ENCODE data around the gene BEND2. TPM values are rescaled to one million over a fixed set of nuclear protein-coding genes. Genes with fewer than 3 reads are reported as not detected.

BEND2 gene
- total RNA-seq, 1 experiment from 2014 or later: not detected

GRCh38 chrX:18206657-18207056 is 14.0 kb downstream of the BEND2 start:
- H3K23ac ChIP-seq (ENCODE audit: insufficient read length, low read depth, low read length): no peak overlapping the region
- Mint-ChIP-seq H3K4me1 (no peaks in the 10 kb centered on the region), H3K27me3 (ENCODE audit: low read depth) (no peaks in the 10 kb centered on the region)

More at GRCh38 chrX:18206657-18207056, 14.0 kb downstream of the BEND2 start:
- DNase-seq: no peak
- Histone ChIP-seq H3T11ph (ENCODE audit: low read length) (no peak overlapping the region), H3K4ac (ENCODE audit: low read depth, low read length) (no peak overlapping the region), H3K27me3 (ENCODE audit: insufficient read depth, low read length) (no peaks in the 10 kb centered on the region), H4K20me1 (ENCODE audit: control insufficient read depth, insufficient read depth, insufficient read length) (no peaks in the 10 kb centered on the region), H3K79me1 (ENCODE audit: insufficient read depth, low read depth, low read length, poor library complexity, severe bottlenecking) (no peaks in the 10 kb centered on the region), H3K18ac (ENCODE audit: insufficient read length, low read depth, low read length) (no peak overlapping the region), H2BK5ac (ENCODE audit: insufficient read length, low read length) (no peak overlapping the region), H4K5ac (ENCODE audit: insufficient read length, low read depth, low read length) (no peak overlapping the region), H3K4me2 (ENCODE audit: insufficient read depth, insufficient read length, low read length) (no peak overlapping the region), H2BK20ac (ENCODE audit: low read depth, low read length, poor library complexity, severe bottlenecking) (no peak overlapping the region), H3K79me2 (ENCODE audit: insufficient read depth, low read length) (no peaks in the 10 kb centered on the region), H4K8ac (replicated peaks; ENCODE audit: insufficient read length, low read depth, low read length) (no peak overlapping the region), H3K14ac (ENCODE audit: insufficient read depth, low read length) (no peak overlapping the region), H3K9ac (ENCODE audit: extremely low read depth, insufficient read length, low read length) (no peak overlapping the region), H2AFZ (ENCODE audit: low read length) (no peak overlapping the region), H3K27ac (ENCODE audit: insufficient read length, low read depth, low read length) (no peak overlapping the region), H2BK12ac (ENCODE audit: insufficient read length, low read depth, low read length) (no peak overlapping the region), H4K91ac (ENCODE audit: insufficient read length, low read depth, low read length) (no peak overlapping the region), H3K9me3 (ENCODE audit: control insufficient read depth, low read depth, low read length) (peaks cover 13% of the 10 kb centered on the region), H2BK120ac (ENCODE audit: low read depth, low read length, poor library complexity, severe bottlenecking) (no peak overlapping the region), H3K23me2 (ENCODE audit: insufficient read length, low read depth, low read length, poor library complexity, severe bottlenecking) (no peaks in the 10 kb centered on the region), H3K56ac (ENCODE audit: insufficient read length, low read depth, low read length) (no peak overlapping the region), H2AK5ac (ENCODE audit: insufficient read length, low read length) (no peak overlapping the region), H3K4me1 (ENCODE audit: insufficient read depth, low read length) (no peaks in the 10 kb centered on the region), H2BK15ac (ENCODE audit: low read depth, low read length) (no peak overlapping the region)
- no CpG with 5 or more reads among the region's 8 CpGs for WGBS (ENCODE audit: extremely low coverage, insufficient read length, low lambda C conversion rate)
- peaks cover 42 to 61% of the 10 kb centered on the region in 2 experiments for H3K9me3 Mint-ChIP-seq
- no peak overlapping the region for H3K4me3 Mint-ChIP-seq
- peaks cover 0 to 4% (median 0%) of the 10 kb centered on the region in 3 experiments; a peak in 3 of 7 replicates for H3K36me3 Mint-ChIP-seq (ENCODE audit: insufficient read depth in 1 of 3, low read depth in 3 of 3)
- no peak for TF ChIP-seq CTCF (conservative IDR thresholded peaks at IDR 0.05)
- no peak overlapping the region for H3K27ac Mint-ChIP-seq
